Testis (tissue), 3 donors: ENCODE data around the gene CBR4. TPM values are rescaled to one million over a fixed set of nuclear protein-coding genes. Genes with fewer than 3 reads are reported as not detected.
"Not testable (repeated sequence)": the region's sequence is repeated elsewhere in the genome, so short reads cannot be mapped to it uniquely, and the experiment has no call there.

Experiments used
- DNase-seq: peaks from one replicate; pipeline ENCODE4 v3.0.0-alpha.2; 2019
- H3K27ac ChIP-seq, 2 donors: fragments of 200-600 bp; sonication (generic); one replicate each; pipeline ENCODE4 v1.5.1; 2019
- H3K27me3 ChIP-seq: fragments of 200-600 bp; sonication (generic); one replicate; pipeline ENCODE4 v1.5.1; 2019
- H3K36me3 ChIP-seq: fragments of 200-600 bp; sonication (generic); one replicate; pipeline ENCODE4 v1.5.1; 2017; ENCODE audit warnings: low read depth; ENCODE audit errors: missing control alignments
- H3K4me1 ChIP-seq: fragments of 200-600 bp; sonication (generic); one replicate; pipeline ENCODE4 v1.5.1; 2019
- H3K4me3 ChIP-seq, 2 donors: fragments of 200-600 bp; sonication (generic); one replicate each; pipeline ENCODE4 v1.5.1; 2017 to 2019
- H3K9me3 ChIP-seq: fragments of 200-600 bp; sonication (generic); one replicate; pipeline ENCODE4 v1.5.1; 2017
- CTCF ChIP-seq, 3 experiments: fragments of 450-650 bp in 2 of 3; fragments of 200-600 bp in 1 of 3; sonication (generic) in 1 of 3; IDR thresholded peaks; one replicate each; pipeline ENCODE4 v1.5.1; 2016 to 2019; ENCODE audit warnings: antibody characterized with exemption in 3 of 3, mild to moderate bottlenecking in 2 of 3, moderate library complexity in 1 of 3
- POLR2A ChIP-seq: fragments of 450-650 bp; IDR thresholded peaks from one replicate; pipeline ENCODE4 v1.6.1; 2017; ENCODE audit warnings: antibody characterized with exemption, mild to moderate bottlenecking, moderate library complexity
- WGBS, 2 donors: methylation state at CpG; one replicate each; pipeline ENCODE4 v1.1.5; 2018; 5-methylcytosine and 5-hydroxymethylcytosine counted together
- intact Hi-C: fragments of 100-400 bp; cut with DNase I; formaldehyde crosslinking; loops from one replicate; pipeline ENCODE4 v1.15.1; 2023; ENCODE audit warnings: low total_unique reads
- polyA plus RNA-seq: library from polyadenylated mRNA; stranded (reverse); fragments of 350-450 nt; fragmentation: Illumina TruSeq; extraction: RNeasy Lipid Tissue Mini Kit (QIAGEN cat#74804); gene quantifications from one replicate; pipeline ENCODE4 v1.2.3, GENCODE V29; 2014; ENCODE audit warnings: low read depth, low replicate concordance; ENCODE audit not compliant: insufficient read depth
- total RNA-seq, 2 donors: library from RNA; depleted of rRNA; stranded (reverse); fragments of >200 nt; gene quantifications; one replicate each; pipeline ENCODE4 v1.2.3, GENCODE V29; 2016

Gene CBR4
- total and polyA plus RNA-seq, 3 donors from 2014 or later: 14.0 to 36.4 (median 27.7) TPM

- Histone ChIP-seq H3K9me3 (no peaks in the 10 kb centered on the region), H3K4me3 (no peak overlapping the region), H3K4me1 (no peaks in the 10 kb centered on the region), H3K27ac (no peak overlapping the region), H3K27me3 (no peaks in the 10 kb centered on the region), H3K36me3 (no peaks in the 10 kb centered on the region)
- no peak for DNase-seq
- TF ChIP-seq POLR2A (no peak), CTCF (IDR thresholded peaks at IDR 0.05) (no peak)
- 64 to 65% methylated on average over 1 of the region's 1 CpG for WGBS, 2 donors
- intact Hi-C loops: no loop called here
These were observed 11.5 kb downstream of the CBR4 start for GRCh38 chr4:168998596-168998995.

- Histone ChIP-seq H3K27ac (no peak overlapping the region), H3K9me3 (no peaks in the 10 kb centered on the region), H3K4me1 (no peaks in the 10 kb centered on the region), H3K36me3 (no peaks in the 10 kb centered on the region), H3K4me3 (no peak overlapping the region), H3K27me3 (no peaks in the 10 kb centered on the region)
- WGBS, 2 donors: 30 to 41% methylated on average over 2 of the region's 2 CpGs
- DNase-seq: no peak
- intact Hi-C loops: no loop called here
- TF ChIP-seq CTCF (IDR thresholded peaks at IDR 0.05) (no peak), POLR2A (no peak)
These were observed 14.3 kb downstream of the CBR4 start for GRCh38 chr4:168995537-168996295.

GRCh38 chr4:168994958-168995357 is 15.1 kb downstream of the CBR4 start:
- TF ChIP-seq POLR2A: no peak
- TF ChIP-seq CTCF (IDR thresholded peaks at IDR 0.05): no peak
- no peak for DNase-seq
- intact Hi-C loops: no loop called here

GRCh38 chr4:168993714-168994510 is 16.1 kb downstream of the CBR4 start:
- H3K36me3 ChIP-seq: no peaks in the 10 kb centered on the region
- no peaks in the 10 kb centered on the region for H3K9me3 ChIP-seq
- TF ChIP-seq POLR2A (no peak), CTCF (IDR thresholded peaks at IDR 0.05) (no peak)
- no peak overlapping the region for H3K4me3 ChIP-seq
- intact Hi-C loops: no loop called here
- H3K27me3 ChIP-seq: no peaks in the 10 kb centered on the region
- 61 to 64% methylated on average over 13 of the region's 13 CpGs for WGBS, 2 donors
- H3K27ac ChIP-seq: peak overlapping the region in 1 of 2 donors; percentile 46
- H3K4me1 ChIP-seq: no peaks in the 10 kb centered on the region
- DNase-seq: peak; percentile 19

More at GRCh38 chr4:168994958-168995357, 15.1 kb downstream of the CBR4 start:
- 92 to 93% methylated on average over 4 of the region's 4 CpGs for WGBS, 2 donors
- H3K27me3 ChIP-seq: no peaks in the 10 kb centered on the region
- no peak overlapping the region for H3K4me3 ChIP-seq
- no peaks in the 10 kb centered on the region for H3K4me1 ChIP-seq
- no peaks in the 10 kb centered on the region for H3K9me3 ChIP-seq
- no peaks in the 10 kb centered on the region for H3K36me3 ChIP-seq
- no peak overlapping the region for H3K27ac ChIP-seq

GRCh38 chr4:168992952-168993482 is 17.0 kb downstream of the CBR4 start:
- intact Hi-C loops, H3K9me3 ChIP-seq, H3K4me1 ChIP-seq, DNase-seq, H3K27me3 ChIP-seq, H3K36me3 ChIP-seq, H3K27ac ChIP-seq, H3K4me3 ChIP-seq: not testable (repeated sequence)
- 84 to 89% methylated on average over 7 of the region's 7 CpGs for WGBS, 2 donors
